Vagina (tissue), 2 donors: ENCODE measurements around the gene ANXA2R. TPM values are rescaled to one million over a fixed set of nuclear protein-coding genes. Genes with fewer than 3 reads are reported as not detected.
"Not testable (repeated sequence)": the region's sequence is repeated elsewhere in the genome, so short reads cannot be mapped to it uniquely, and the experiment has no call there.

ENCODE experiments used
- DNase-seq, 2 donors: peaks; one replicate each; pipeline ENCODE4 v3.0.0-alpha.2; 2017; ENCODE audit errors: extremely low spot score in 2 of 2
- H3K27ac ChIP-seq: fragments of 200-600 bp; sonication (generic); one replicate; pipeline ENCODE4 v1.5.1; 2019
- H3K27me3 ChIP-seq: fragments of 200-600 bp; sonication (generic); one replicate; pipeline ENCODE4 v1.5.1; 2019
- H3K36me3 ChIP-seq, 2 donors: fragments of 200-600 bp; sonication (generic); one replicate each; pipeline ENCODE4 v1.5.1; 2017 to 2019
- H3K4me1 ChIP-seq: fragments of 200-600 bp; sonication (generic); one replicate; pipeline ENCODE4 v1.5.1; 2019
- H3K4me3 ChIP-seq, 2 donors: fragments of 200-600 bp; sonication (generic); 1 replicate in 1 of 2; 2 replicates in 1 of 2; pipeline ENCODE4 v1.5.1; 2016 to 2019
- H3K9me3 ChIP-seq: fragments of 200-600 bp; sonication (generic); one replicate; pipeline ENCODE4 v1.5.1; 2019
- CTCF ChIP-seq, 3 experiments: fragments of 450-650 bp in 2 of 3; fragments of 200-600 bp in 1 of 3; sonication (generic) in 1 of 3; IDR thresholded peaks; one replicate each; pipeline ENCODE4 v1.5.1; 2017 to 2019; ENCODE audit warnings: antibody characterized with exemption in 3 of 3, mild to moderate bottlenecking in 2 of 3, moderate library complexity in 2 of 3
- POLR2A ChIP-seq, 2 donors: fragments of 450-650 bp; IDR thresholded peaks; one replicate each; pipeline ENCODE4 v1.6.1; 2017; ENCODE audit warnings: antibody characterized with exemption in 2 of 2, mild to moderate bottlenecking in 2 of 2, moderate library complexity in 2 of 2
- POLR2AphosphoS5 ChIP-seq, 2 donors: sonication (generic); formaldehyde crosslinking; IDR thresholded peaks; one replicate each; pipeline ENCODE4 v1.9.0; 2017; ENCODE audit warnings: antibody characterized with exemption in 2 of 2, mild to moderate bottlenecking in 2 of 2, low read depth in 1 of 2; ENCODE audit not compliant: insufficient read depth in 1 of 2
- intact Hi-C: fragments of 100-400 bp; cut with DNase I; formaldehyde crosslinking; loops from one replicate; pipeline ENCODE4 v1.15.1; 2023
- total RNA-seq: library from RNA; depleted of rRNA; stranded (reverse); fragments of >200 nt; gene quantifications from one replicate; pipeline ENCODE4 v1.2.3, GENCODE V29; 2016

The ANXA2R gene
- total RNA-seq, 1 donor from 2014 or later: 10.6 TPM

GRCh38 chr5:43034591-43034968 lies 5.5 kb downstream of the ANXA2R start:
- no peaks in the 10 kb centered on the region for H3K9me3 ChIP-seq
- H3K4me1 ChIP-seq: no peaks in the 10 kb centered on the region
- intact Hi-C loops: no loop called here
- peak overlapping the region in 1 of 2 donors; percentile 31 for H3K4me3 ChIP-seq
- no peaks in the 10 kb centered on the region for H3K27me3 ChIP-seq
- no peak for DNase-seq
- H3K36me3 ChIP-seq: no peaks in the 10 kb centered on the region
- TF ChIP-seq POLR2A (IDR thresholded peaks at IDR 0.05) (no peak), CTCF (IDR thresholded peaks at IDR 0.05) (no peak), POLR2AphosphoS5 (IDR thresholded peaks at IDR 0.05; ENCODE audit: insufficient read depth in 1 of 2, low read depth in 1 of 2) (no peak)
- peak overlapping the region; percentile 48 for H3K27ac ChIP-seq

- H3K9me3 ChIP-seq: no peaks in the 10 kb centered on the region
- H3K4me1 ChIP-seq: no peaks in the 10 kb centered on the region
- no peak for DNase-seq
- H3K27me3 ChIP-seq: no peaks in the 10 kb centered on the region
- intact Hi-C loops: no loop called here
- peak overlapping the region; percentile 48 for H3K27ac ChIP-seq
- no peaks in the 10 kb centered on the region for H3K36me3 ChIP-seq
- peak overlapping the region; percentile 19 to 31 for H3K4me3 ChIP-seq
- TF ChIP-seq POLR2AphosphoS5 (IDR thresholded peaks at IDR 0.05; ENCODE audit: insufficient read depth in 1 of 2, low read depth in 1 of 2): no peak
- no peak for TF ChIP-seq CTCF (IDR thresholded peaks at IDR 0.05)
- no peak for TF ChIP-seq POLR2A (IDR thresholded peaks at IDR 0.05)
These were observed 6.1 kb downstream of the ANXA2R start for GRCh38 chr5:43033841-43034590.

GRCh38 chr5:43027054-43027785 lies 12.9 kb downstream of the ANXA2R start:
- no peaks in the 10 kb centered on the region for H3K36me3 ChIP-seq
- DNase-seq: peak in 1 of 2 donors; percentile 67
- no peaks in the 10 kb centered on the region for H3K9me3 ChIP-seq
- H3K27me3 ChIP-seq: no peaks in the 10 kb centered on the region
- H3K27ac ChIP-seq: no peak overlapping the region
- no peaks in the 10 kb centered on the region for H3K4me1 ChIP-seq
- TF ChIP-seq POLR2AphosphoS5 (IDR thresholded peaks at IDR 0.05; ENCODE audit: insufficient read depth in 1 of 2, low read depth in 1 of 2): no peak
- intact Hi-C loops: no loop called here
- H3K4me3 ChIP-seq: no peak overlapping the region

GRCh38 chr5:43025184-43025950 lies 14.8 kb downstream of the ANXA2R start:
- H3K27ac ChIP-seq, H3K36me3 ChIP-seq, H3K4me3 ChIP-seq, DNase-seq, intact Hi-C loops, H3K27me3 ChIP-seq, H3K4me1 ChIP-seq, H3K9me3 ChIP-seq: not testable (repeated sequence)

- no peak for TF ChIP-seq POLR2AphosphoS5 (IDR thresholded peaks at IDR 0.05; ENCODE audit: insufficient read depth in 1 of 2, low read depth in 1 of 2)
- TF ChIP-seq CTCF (IDR thresholded peaks at IDR 0.05): no peak
- no peak for TF ChIP-seq POLR2A (IDR thresholded peaks at IDR 0.05)
- peak in 1 of 2 donors; percentile 58 for DNase-seq
- Histone ChIP-seq H3K27ac (no peak overlapping the region), H3K4me3 (no peak overlapping the region), H3K9me3 (no peaks in the 10 kb centered on the region), H3K36me3 (no peaks in the 10 kb centered on the region), H3K27me3 (no peaks in the 10 kb centered on the region), H3K4me1 (no peaks in the 10 kb centered on the region)
- intact Hi-C loops: no loop called here
These were observed 15.9 kb downstream of the ANXA2R start for GRCh38 chr5:43024217-43024616.
